HT1080 (cell line): Measurements from ENCODE around the gene SNCAIP. TPM values are rescaled to one million over a fixed set of nuclear protein-coding genes. Genes with fewer than 3 reads are reported as not detected.
"Not testable (repeated sequence)": the region's sequence is repeated elsewhere in the genome, so short reads cannot be mapped to it uniquely, and the experiment has no call there.

ENCODE experiments used
- DNase-seq: peaks from one replicate; pipeline ENCODE4 v3.0.0-alpha.2; 2015; ENCODE audit warnings: low read depth
- total RNA-seq: library from RNA; depleted of rRNA; stranded (reverse); fragments of >200 nt; shearing (Covaris generic); gene quantifications from 2 replicates; pipeline ENCODE4 v1.2.3, GENCODE V29; 2014

The SNCAIP gene
- total RNA-seq, 1 experiment from 2014 or later, result 6.5 TPM

- DNase-seq, result no peak
Observed at GRCh38 chr5:122354293-122354692, 42.3 kb downstream of the SNCAIP start.

- no peak for DNase-seq
Observed at GRCh38 chr5:122355324-122355723, 43.3 kb downstream of the SNCAIP start.

- no peak for DNase-seq
Observed at GRCh38 chr5:122356855-122357254, 44.8 kb downstream of the SNCAIP start.

DNA sequence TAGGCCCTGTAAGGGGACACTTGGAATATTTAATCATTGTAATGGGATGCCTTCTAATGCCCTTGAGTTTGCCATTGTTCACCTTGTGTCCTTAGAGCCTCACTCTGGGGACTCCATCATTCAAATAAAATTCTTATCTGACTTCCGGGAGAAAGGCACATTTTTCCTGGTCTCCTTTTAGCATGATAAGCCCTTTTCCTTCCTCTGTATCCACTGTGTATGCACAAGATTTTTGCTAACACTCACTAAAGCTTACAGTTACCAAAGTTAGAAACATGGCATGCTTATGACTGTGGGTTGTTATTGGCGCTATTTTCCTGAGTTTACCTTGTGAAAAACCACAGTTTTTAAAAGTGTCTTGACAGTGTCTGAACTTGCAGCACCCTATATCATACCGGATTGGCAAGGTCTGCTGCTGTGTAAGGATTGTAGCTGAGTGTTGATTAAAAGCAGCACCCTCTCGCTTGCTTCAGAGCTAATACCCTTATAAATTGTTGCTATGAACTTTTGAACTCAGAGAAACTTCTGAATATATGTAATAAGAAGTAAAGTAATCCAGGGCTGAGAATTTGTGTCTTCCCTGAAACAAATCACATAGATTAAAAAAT, 46.4 kb downstream of the SNCAIP start:
- DNase-seq, result no peak

DNA sequence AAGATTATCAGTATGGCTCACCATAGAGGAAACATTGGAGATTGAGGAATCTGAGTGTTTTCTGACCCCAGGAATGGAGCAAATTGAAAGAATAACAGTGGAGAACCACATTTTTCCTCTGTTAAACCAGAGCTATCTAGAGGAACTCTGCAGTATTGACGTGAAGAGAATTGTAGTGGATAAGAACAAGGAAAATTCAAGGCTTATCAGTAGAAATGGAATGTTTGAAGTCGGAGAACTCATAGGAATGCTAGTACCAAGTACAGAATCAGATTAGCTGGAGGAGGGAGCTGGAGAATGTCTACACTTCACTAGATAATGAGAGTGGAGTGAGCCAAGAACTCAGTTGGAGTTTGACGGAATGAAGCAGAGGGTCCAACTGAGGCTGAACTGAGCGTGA, 50.3 kb downstream of the SNCAIP start:
- DNase-seq, result no peak

GRCh38 chr5:122363623-122364022, 51.6 kb downstream of the SNCAIP start:
- no peak for DNase-seq

GRCh38 chr5:122366501-122366900, 54.5 kb downstream of the SNCAIP start:
- DNase-seq, result peak; percentile 7

DNA sequence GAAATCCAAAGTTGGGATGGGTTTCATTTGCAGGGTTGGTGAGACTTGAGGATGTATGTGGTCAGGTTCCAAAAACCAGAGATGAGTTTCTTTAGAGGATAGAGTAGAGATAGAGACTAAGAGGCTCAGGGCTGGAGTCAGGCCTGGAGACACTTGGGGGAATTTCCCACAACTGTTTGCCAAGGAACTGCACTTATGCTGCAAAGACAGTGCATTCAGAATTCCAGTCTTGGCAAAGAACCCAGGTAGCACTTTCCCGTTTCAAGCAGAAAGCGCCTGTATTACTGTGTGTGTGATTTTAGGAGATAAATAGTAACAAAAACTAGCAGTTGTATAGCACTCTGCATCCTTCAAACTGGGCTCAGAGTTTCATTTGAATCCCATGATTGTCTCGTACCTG, 55.4 kb downstream of the SNCAIP start:
- no peak for DNase-seq

DNA sequence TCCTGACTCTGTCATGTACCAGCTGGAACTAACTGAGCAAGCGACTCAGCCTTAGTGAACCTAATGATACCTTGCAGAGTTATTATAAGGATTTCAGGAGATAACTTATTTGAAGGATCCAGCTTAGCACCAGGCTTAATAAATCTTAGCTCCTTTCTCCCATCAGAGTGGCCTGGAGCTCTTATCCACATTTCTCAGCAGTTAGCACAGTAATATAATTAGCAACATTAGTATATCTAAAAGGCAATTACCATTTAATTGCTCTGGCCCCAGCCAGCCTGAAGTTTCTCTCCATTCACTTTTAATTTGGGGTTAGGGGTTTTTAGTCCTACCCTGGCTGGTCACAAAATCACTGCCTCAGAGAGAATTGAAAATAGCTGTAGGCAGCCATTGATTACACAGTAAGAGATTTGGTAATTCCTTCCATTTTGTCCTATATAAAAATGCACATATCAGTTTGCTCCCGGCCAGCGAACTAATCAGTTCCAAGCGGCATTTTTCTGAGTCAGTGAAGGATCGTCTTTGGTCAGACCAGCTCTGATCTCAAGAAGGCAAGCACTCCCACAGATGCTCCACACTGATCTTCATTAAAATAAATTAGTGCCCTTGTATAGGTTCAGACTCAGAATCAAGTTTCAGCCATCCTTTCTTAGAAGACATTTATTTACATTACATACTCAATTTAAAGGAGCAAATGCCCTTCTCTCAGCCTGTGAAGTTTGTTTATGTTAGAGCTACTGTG, 56.6 kb downstream of the SNCAIP start:
- no peak for DNase-seq

- no peak for DNase-seq
Observed at GRCh38 chr5:122369253-122369815, 57.3 kb downstream of the SNCAIP start.

DNA sequence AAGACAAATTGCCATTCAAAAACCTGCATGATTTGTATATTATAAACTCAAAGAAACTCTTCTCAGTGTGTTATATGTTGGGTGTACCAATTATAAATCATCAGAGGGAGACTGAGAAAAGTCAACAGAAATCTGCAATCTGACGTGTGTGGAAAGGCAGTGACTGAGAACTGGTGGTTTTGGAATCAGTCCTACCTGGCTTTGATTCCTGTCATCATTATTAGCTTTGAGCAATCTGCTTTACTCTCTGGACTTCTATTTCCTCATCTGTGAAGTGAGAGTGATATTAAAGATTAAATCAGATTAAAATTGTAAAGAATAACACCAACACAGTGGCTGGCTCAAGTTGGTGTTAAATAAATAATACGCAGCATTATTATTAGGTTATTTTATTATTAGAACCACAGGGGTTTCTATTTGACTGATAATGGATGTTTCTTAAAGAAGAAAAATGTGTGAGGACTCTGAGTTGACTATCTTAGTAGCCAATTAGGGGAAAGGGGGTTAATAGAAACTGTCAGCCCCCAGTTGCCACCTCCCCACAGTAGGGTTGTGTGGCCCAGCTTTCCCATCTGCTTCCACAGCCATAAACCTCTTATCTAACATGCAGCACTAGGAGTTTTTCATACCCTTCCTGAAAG, 59.6 kb downstream of the SNCAIP start:
- DNase-seq, result no peak

DNA sequence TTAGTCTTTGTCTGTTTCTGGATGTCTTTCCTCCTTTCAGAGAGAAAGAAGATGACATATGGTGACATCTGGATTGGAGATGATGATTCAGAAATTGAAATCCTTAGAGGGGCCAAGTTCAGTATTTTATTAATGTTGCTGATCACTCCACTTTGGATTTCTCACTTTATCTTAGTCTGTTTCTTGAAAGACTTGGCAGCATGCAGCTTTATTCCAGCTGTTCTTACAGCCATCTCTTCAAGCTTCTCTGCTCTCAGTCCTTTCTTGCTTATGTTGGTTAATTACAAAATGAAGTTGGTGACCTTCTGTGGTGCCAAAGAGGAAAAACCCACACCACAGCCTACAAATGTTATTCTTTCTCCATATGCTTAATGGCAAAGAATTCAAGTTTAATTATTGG, 62.1 kb downstream of the SNCAIP start:
- no peak for DNase-seq

DNA sequence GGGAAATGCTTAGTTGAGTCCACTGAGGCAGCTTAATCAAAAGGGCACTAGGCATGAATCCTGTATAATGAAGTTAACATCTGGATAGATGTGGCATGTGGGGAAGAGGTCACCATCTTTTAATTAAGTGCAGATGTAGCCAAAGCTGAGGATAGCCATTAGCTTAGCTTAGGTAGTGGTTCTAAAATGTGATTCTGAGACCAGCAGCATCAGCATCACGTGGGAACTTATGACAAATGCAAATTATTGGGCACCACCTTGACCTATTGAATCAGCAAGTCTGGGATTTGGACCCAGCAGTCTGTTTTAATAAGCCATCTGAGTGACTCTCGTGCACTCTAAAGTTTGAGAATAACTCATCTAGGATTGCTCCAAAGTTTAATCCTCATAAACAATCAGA, 63.8 kb downstream of the SNCAIP start:
- DNase-seq, result no peak

GRCh38 chr5:122376250-122376649, 64.2 kb downstream of the SNCAIP start:
- no peak for DNase-seq

DNA sequence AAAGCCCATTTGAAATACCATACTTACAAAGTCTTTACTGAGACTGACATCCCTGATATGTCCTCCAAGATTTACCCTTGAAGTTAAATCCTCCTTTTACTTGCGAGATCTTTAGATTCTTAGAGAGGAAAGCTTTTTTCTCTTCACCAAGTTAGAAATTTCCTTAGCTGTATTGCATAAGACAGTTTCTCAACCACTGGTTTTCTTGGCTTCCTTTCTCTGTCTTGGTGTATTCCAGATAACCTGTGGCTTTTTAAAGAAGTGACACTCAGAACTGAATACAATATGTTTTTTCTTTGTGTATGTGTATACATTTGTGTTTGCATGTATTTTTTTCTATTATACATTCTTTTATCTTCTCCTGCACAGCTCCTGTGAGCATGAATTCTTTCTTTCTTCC, 65.0 kb downstream of the SNCAIP start:
- DNase-seq, result no peak

DNA sequence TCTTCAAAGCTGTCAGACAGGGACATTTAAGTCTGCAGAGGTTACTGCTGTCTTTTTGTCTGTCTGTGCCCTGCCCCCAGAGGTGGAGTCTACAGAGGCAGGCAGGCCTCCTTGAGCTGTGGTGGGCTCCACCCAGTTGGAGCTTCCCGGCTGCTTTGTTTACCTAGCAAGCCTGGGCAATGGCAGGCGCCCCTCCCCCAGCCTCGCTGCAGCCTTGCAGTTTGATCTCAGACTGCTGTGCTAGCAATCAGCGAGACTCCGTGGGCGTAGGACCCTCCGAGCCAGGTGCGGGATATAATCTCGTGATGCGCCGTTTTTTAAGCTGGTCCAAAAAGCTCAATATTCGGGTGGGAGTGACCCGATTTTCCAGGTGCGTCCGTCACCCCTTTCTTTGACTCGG, 70.9 kb downstream of the SNCAIP start:
- DNase-seq, result not testable (repeated sequence)

DNA sequence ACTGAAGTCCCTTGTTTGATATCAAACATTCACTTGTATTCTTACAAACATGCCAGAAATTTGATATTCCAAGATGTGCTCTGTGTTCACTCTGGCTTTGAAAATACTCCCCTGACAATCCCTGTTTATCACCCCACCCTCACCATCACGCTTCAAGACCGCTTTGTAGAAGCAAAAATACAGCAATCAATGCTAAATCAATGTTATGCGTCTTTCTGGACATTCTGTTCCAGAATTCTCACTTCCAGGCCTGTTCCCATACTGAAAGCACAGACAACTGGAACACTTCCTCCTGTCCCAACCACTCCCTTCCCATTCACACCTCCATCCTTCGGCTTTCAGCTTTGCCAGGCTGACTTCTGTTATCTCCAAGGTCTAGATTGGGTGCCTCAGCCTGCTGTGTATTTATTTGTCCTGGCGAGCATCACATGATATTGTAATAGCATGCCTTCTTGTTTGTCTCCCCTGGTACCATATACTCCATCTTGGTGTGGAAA, 72.8 kb downstream of the SNCAIP start:
- DNase-seq, result no peak

- DNase-seq, result no peak
Observed at GRCh38 chr5:122385286-122385685, 73.2 kb downstream of the SNCAIP start.

- DNase-seq, result no peak
Observed at GRCh38 chr5:122385808-122386207, 73.8 kb downstream of the SNCAIP start.

- DNase-seq, result no peak
Observed at GRCh38 chr5:122390154-122390553, 78.1 kb downstream of the SNCAIP start.

GRCh38 chr5:122390694-122391093, 78.7 kb downstream of the SNCAIP start:
- DNase-seq, result no peak

DNA sequence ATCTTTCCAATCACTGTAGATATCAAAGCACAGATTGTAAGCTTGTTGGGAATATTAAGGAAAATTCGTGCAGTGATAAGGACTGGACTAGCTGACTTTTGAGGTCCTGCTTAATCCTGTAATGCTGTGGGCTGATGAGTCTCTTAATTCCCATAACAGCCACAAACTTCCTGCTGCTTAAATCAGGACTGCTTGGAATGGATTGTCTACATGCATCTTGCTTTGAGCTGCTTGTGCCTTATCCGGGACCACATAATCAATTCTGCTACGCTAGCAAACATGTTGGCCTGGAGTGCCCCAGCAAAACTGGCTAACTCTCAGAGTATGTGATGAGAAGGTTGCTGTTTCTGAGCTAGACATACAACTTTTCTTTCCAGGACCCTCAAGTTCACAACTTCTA, 79.6 kb downstream of the SNCAIP start:
- DNase-seq, result no peak
